Panc1 (cell line): Measurements from ENCODE around the gene RPL13. TPM values are rescaled to one million over a fixed set of nuclear protein-coding genes. Genes with fewer than 3 reads are reported as not detected.

Experiments
- ATAC-seq: fragments of 200-7000 bp; cut with Tn5 transposase; 2 replicates; pipeline ENCODE4 v1.9.1; 2020; ENCODE audit warnings: mild to moderate bottlenecking, moderate library complexity
- BruUV-seq: library from RNA; stranded (reverse); fragments of 400-500 nt; replicated peaks from 2 replicates; lab custom pipeline; 2021; lab: Mats Ljungman, UMichigan
- CTCF ChIA-PET: fragments of 300-600 bp; sonication (Branson Sonifier 250); formaldehyde crosslinking; loops from one replicate; lab custom pipeline; 2022; ENCODE audit warnings: antibody characterized with exemption; lab: Charles Lee
- POLR2A ChIA-PET: fragments of 300-600 bp; sonication (Branson Sonifier 250); formaldehyde crosslinking; loops from one replicate; lab custom pipeline; 2022; ENCODE audit warnings: antibody characterized with exemption; lab: Charles Lee
- DNase-seq: peaks from one replicate; pipeline ENCODE4 v3.0.0-alpha.2; 2010; ENCODE audit warnings: low read depth, low spot score
- H3K27ac ChIP-seq: 2 replicates; pipeline ENCODE4 v1.5.1; 2011; ENCODE audit warnings: mild to moderate bottlenecking, low read length, inconsistent platforms
- H3K27me3 ChIP-seq: fragments of 200-500 bp; sonication (Bioruptor generic); 2 replicates; pipeline ENCODE4 v1.6.0; 2014; ENCODE audit warnings: low read length, inconsistent platforms; ENCODE audit not compliant: control insufficient read depth, insufficient read depth
- H3K36me3 ChIP-seq: fragments of 200-500 bp; sonication (Bioruptor generic); 2 replicates; pipeline ENCODE4 v1.5.1; 2014; ENCODE audit warnings: inconsistent platforms, mild to moderate bottlenecking, low read length, moderate library complexity; ENCODE audit not compliant: control insufficient read depth, insufficient read depth
- H3K4me1 ChIP-seq: 2 replicates; pipeline ENCODE4 v1.5.1; 2011; ENCODE audit warnings: inconsistent platforms, mild to moderate bottlenecking, low read length, moderate library complexity; ENCODE audit not compliant: control insufficient read depth, insufficient read depth
- H3K4me3 ChIP-seq, 2 experiments: 2 replicates each; pipeline ENCODE4 v1.5.1; 2011 to 2012; ENCODE audit warnings: low read depth in 2 of 2, low read length in 2 of 2, mild to moderate bottlenecking in 2 of 2, inconsistent platforms in 1 of 2, moderate library complexity in 1 of 2
- H3K9me3 ChIP-seq: fragments of 200-500 bp; sonication (Bioruptor generic); 2 replicates; pipeline ENCODE4 v1.5.1; 2014; ENCODE audit warnings: low read depth, mild to moderate bottlenecking, inconsistent platforms, low read length, moderate library complexity; ENCODE audit not compliant: control insufficient read depth, insufficient read depth
- POLR2AphosphoS5 ChIP-seq: IDR thresholded peaks from 2 replicates; pipeline ENCODE4 v1.6.1; 2012; ENCODE audit warnings: mild to moderate bottlenecking, low read depth, low read length, moderate library complexity
- SIN3A ChIP-seq: IDR thresholded peaks from 2 replicates; pipeline ENCODE4 v1.6.1; 2012; ENCODE audit warnings: low read depth, mild to moderate bottlenecking, low read length, moderate library complexity, borderline replicate concordance; ENCODE audit not compliant: insufficient read depth
- TCF7L2 ChIP-seq: IDR thresholded peaks from 2 replicates; pipeline ENCODE4 v1.6.1; 2011; ENCODE audit warnings: mild to moderate bottlenecking, low read depth, low read length, inconsistent platforms
- in situ Hi-C: cut with HindIII; loops from 2 replicates; pipeline ENCODE4 v1.10.0; 2016; ENCODE audit warnings: low sequenced_read_pairs, low pct_unique_long_range_greater_than_20kb
- intact Hi-C: fragments of 100-400 bp; cut with micrococcal nuclease; formaldehyde crosslinking; loops from one replicate; pipeline ENCODE4 v1.10.0; 2022; ENCODE audit not compliant: unreplicated experiment
- total RNA-seq: library from RNA; stranded (reverse); gene quantifications from one replicate; pipeline ENCODE4 v1.2.1, GENCODE V29; 2021; ENCODE audit not compliant: unreplicated experiment
- TF ChIP-seq, protein P1 (sequence below): fragments of 450-650 bp; IDR thresholded peaks from 2 replicates; pipeline ENCODE4 v1.5.1; 2017; ENCODE audit warnings: mild to moderate bottlenecking
- TF ChIP-seq, protein P2 (sequence below), 2 experiments: IDR thresholded peaks; 2 replicates each; pipeline ENCODE4 v1.6.1; 2011 to 2012; ENCODE audit warnings: low read depth in 2 of 2, control low read depth in 1 of 2, low read length in 1 of 2, mild to moderate bottlenecking in 1 of 2, moderate library complexity in 1 of 2; ENCODE audit not compliant: insufficient read depth in 1 of 2

Gene RPL13
- total RNA-seq, 1 experiment from 2014 or later, result 965 TPM

DNA sequence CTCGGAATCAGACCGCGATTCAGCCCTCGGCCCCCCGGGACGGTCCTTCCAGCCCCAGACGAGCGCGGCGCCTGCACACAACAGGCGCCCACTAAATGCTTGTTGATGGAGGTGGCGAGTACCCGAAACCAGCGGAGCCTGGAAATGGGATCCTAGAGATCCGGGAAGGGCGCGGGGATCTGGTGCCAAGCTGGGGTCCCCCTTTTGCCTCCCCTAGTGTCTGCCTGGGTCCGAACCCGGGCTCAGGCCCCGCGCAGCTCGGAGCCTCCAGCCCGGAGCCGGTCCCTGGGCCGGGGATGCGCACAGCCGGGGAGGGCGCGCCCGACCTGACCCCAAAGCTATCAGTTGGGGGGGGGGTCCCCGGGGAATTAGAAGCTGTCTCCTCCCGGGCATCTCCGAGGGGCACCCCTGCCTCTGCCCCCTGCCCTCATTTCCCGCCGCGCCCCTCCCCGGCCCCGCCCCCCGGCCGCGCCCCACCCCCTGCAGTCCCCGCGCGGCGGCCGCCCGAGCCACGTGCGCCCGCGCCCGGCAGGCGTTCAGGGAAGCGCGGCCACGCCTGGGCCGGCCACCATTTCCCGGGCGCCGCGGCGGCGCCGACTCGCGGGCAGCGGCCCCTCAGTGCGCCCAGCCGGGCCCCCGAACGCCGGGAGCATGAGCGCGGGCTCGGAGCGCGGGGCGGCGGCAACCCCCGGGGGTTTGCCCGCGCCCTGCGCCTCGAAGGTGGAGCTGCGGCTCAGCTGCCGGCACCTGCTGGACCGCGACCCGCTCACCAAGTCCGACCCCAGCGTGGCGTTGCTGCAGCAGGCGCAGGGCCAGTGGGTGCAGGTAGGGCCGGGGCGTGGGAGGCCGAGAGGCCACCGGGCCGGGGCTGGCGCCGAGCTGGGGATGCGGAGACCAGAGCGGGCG lies 15.0 kb downstream of the RPL13 start, which contains the start of gene CPNE7:
Gene CPNE7 (plus strand): TSS at position 512 of the 906 bp plus-strand sequence. CDS start 140 bp downstream, at position 652.
- no TSS peak for BruUV-seq
- ATAC-seq, result peak; percentile 64
- Histone ChIP-seq H3K36me3 (no peaks in the 10 kb centered on the region; the same call in 1 of the 2 replicates), H3K4me1 (no peaks in the 10 kb centered on the region), H3K27me3 (no peaks in the 10 kb centered on the region), H3K9me3 (no peaks in the 10 kb centered on the region), H3K4me3 (peak within 1 kb of the TSS; percentile 45 to 64), H3K27ac (peak within 1 kb of the TSS; percentile 71)
- no peak for TF ChIP-seq POLR2AphosphoS5
- no peak for TF ChIP-seq SIN3A
- TF ChIP-seq, protein P1, sequence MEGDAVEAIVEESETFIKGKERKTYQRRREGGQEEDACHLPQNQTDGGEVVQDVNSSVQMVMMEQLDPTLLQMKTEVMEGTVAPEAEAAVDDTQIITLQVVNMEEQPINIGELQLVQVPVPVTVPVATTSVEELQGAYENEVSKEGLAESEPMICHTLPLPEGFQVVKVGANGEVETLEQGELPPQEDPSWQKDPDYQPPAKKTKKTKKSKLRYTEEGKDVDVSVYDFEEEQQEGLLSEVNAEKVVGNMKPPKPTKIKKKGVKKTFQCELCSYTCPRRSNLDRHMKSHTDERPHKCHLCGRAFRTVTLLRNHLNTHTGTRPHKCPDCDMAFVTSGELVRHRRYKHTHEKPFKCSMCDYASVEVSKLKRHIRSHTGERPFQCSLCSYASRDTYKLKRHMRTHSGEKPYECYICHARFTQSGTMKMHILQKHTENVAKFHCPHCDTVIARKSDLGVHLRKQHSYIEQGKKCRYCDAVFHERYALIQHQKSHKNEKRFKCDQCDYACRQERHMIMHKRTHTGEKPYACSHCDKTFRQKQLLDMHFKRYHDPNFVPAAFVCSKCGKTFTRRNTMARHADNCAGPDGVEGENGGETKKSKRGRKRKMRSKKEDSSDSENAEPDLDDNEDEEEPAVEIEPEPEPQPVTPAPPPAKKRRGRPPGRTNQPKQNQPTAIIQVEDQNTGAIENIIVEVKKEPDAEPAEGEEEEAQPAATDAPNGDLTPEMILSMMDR, result no peak
- TF ChIP-seq TCF7L2, result no peak
- TF ChIP-seq, protein P2, sequence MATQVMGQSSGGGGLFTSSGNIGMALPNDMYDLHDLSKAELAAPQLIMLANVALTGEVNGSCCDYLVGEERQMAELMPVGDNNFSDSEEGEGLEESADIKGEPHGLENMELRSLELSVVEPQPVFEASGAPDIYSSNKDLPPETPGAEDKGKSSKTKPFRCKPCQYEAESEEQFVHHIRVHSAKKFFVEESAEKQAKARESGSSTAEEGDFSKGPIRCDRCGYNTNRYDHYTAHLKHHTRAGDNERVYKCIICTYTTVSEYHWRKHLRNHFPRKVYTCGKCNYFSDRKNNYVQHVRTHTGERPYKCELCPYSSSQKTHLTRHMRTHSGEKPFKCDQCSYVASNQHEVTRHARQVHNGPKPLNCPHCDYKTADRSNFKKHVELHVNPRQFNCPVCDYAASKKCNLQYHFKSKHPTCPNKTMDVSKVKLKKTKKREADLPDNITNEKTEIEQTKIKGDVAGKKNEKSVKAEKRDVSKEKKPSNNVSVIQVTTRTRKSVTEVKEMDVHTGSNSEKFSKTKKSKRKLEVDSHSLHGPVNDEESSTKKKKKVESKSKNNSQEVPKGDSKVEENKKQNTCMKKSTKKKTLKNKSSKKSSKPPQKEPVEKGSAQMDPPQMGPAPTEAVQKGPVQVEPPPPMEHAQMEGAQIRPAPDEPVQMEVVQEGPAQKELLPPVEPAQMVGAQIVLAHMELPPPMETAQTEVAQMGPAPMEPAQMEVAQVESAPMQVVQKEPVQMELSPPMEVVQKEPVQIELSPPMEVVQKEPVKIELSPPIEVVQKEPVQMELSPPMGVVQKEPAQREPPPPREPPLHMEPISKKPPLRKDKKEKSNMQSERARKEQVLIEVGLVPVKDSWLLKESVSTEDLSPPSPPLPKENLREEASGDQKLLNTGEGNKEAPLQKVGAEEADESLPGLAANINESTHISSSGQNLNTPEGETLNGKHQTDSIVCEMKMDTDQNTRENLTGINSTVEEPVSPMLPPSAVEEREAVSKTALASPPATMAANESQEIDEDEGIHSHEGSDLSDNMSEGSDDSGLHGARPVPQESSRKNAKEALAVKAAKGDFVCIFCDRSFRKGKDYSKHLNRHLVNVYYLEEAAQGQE (IDR thresholded peaks at IDR 0.05; ENCODE audit: insufficient read depth in 1 of 2, low read depth in 2 of 2, low read length in 1 of 2), result no peak
- in situ Hi-C loops, result no loop called here
- intact Hi-C loops, result no loop called here
- DNase-seq, result no peak
- ChIA-PET POLR2A (interaction anchor here (0.6 to 0.7 kb wide), 2 partner anchors 64 to 123 kb away, joined by 12 read pairs; no protein-coding TSS in a partner anchor), CTCF (no interaction called here)

DNA sequence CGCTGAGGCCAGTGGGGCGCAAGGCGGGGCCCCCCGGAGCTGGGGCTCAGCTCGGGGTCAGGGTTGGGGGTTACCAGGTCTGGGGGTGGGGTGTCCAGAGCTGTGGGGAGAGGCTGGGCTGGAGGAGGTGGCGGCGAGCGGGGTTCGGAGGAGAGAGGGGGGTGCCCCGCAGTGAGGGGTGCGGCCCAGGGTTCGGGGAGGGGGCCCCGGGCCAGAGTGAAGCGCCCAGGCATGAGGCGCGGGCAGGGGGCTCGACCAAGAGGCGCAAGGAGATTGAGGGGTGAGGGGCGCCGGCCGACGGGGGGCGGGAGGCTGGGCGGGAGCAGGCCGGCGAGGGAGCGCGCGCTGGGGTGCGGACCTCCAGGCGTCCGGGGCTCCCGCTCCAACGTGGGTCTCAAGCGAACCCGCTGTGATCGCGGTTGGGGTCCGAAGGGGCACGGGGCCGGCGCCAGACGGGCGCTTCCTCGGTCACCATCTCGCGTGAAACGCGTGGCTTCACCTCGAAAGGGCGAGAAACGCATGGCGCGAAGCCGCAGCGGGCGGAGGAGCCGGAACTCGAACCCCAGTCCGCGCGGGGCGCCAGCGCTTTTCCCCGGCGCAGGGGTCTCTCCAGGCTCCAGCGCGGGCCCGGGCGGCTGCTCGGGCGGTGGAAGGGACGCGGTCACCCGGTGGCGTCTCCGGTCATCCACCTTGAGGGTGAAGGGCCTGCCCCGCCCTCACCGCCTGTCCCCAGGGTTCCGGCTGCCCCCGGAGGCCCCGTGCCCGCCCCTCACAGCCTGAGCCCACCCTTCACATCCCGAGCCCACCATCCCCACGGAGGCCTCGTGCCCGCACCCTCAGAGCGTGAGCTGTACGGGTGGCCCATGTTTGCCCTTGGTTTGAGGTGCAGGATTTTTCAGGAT lies 15.9 kb downstream of the RPL13 start:
- ATAC-seq, result no peak
- CTCF ChIA-PET, result no interaction called here
- POLR2A ChIA-PET, result no interaction called here
- Histone ChIP-seq H3K9me3 (no peaks in the 10 kb centered on the region), H3K27ac (no peak overlapping the region; the same call in 1 of the 2 replicates), H3K4me3 (peak overlapping the region; percentile 45 to 55), H3K27me3 (no peaks in the 10 kb centered on the region), H3K4me1 (no peaks in the 10 kb centered on the region), H3K36me3 (no peaks in the 10 kb centered on the region; the same call in 1 of the 2 replicates)
- BruUV-seq, result no TSS peak
- TF ChIP-seq TCF7L2 (no peak), SIN3A (no peak)
- TF ChIP-seq, protein P2 (IDR thresholded peaks at IDR 0.05; ENCODE audit: insufficient read depth in 1 of 2, low read depth in 2 of 2, low read length in 1 of 2), result no peak
- in situ Hi-C loops, result no loop called here
- no peak for DNase-seq
- intact Hi-C loops, result no loop called here
